ENCODE measurements around the gene NOTCH4.

The NOTCH4 gene

DNA sequence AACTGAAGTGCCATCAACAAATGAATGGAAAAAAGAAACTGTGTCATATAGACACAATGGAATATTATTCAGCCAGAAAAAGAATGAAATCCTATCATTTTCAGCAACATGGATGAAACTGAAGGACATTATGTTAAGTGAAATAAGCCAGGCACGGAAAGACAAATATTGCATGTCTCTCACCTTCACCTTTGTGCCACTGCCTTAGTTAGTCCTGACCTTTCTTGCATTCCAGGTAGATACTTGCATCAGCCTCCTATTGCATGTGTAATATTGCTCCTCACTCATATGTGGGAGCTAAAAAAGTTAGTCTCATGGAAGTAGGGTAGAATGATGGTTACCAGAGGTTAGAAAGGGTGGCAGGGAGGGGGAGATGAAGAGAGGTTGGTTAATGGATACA lies 14.9 kb downstream of the NOTCH4 start:
- Histone ChIP-seq H3K9me3 (ENCODE audit: insufficient read depth, low read length) (no peaks in the 10 kb centered on the region), H3K4me3 (ENCODE audit: insufficient read length, low read depth) (no peak overlapping the region), H3K36me3 (ENCODE audit: insufficient read depth, insufficient read length, low read length) (no peaks in the 10 kb centered on the region), H3K4me1 (ENCODE audit: insufficient read depth, insufficient read length) (peaks cover 4% of the 10 kb centered on the region), H3K27me3 (ENCODE audit: insufficient read depth, insufficient read length) (no peaks in the 10 kb centered on the region), H3K9ac (ENCODE audit: insufficient read length, low read depth) (no peak overlapping the region)
- DNase-seq (ENCODE audit: low read depth, low spot score): no peak
- TF ChIP-seq SUZ12 (IDR thresholded peaks at IDR 0.05; ENCODE audit: extremely low read depth, insufficient read depth, insufficient read length) (no peak), YY1 (IDR thresholded peaks at IDR 0.05; ENCODE audit: insufficient read depth, insufficient read length) (no peak), ZNF274 (IDR thresholded peaks at IDR 0.05; ENCODE audit: low read depth, low read length) (no peak)

DNA sequence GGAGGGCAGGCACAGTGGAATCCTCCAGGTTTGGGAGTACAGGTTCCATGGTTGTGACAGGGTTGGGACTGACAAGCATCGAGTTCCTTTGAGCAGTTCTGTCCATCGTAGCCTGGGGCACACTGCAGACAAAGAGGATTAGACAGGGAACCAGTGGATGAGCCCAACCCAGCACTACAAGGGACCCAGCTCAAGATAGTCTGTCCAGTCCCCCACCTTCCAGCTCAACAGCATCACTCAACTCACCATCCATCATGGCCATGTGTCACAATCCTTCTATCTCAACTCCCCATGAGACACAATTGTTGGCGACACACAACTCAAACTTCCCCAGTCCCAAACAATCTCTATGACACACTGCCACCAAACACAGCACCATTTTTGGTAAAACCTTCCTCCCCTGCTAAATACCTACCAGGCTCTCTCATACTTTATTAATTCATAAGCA lies 19.6 kb downstream of the NOTCH4 start:
- H3K4me1 ChIP-seq (ENCODE audit: insufficient read depth, insufficient read length): peaks cover 6% of the 10 kb centered on the region
- no peaks in the 10 kb centered on the region for H3K27me3 ChIP-seq (ENCODE audit: insufficient read depth, insufficient read length)
- H3K4me3 ChIP-seq (ENCODE audit: insufficient read length, low read depth): no peak overlapping the region
- H3K9ac ChIP-seq (ENCODE audit: insufficient read length, low read depth): no peak overlapping the region
- no peaks in the 10 kb centered on the region for H3K9me3 ChIP-seq (ENCODE audit: insufficient read depth, low read length)
- no peak for DNase-seq (ENCODE audit: low read depth, low spot score)
- no peaks in the 10 kb centered on the region for H3K36me3 ChIP-seq (ENCODE audit: insufficient read depth, insufficient read length, low read length)
- no peak for TF ChIP-seq SUZ12 (IDR thresholded peaks at IDR 0.05; ENCODE audit: extremely low read depth, insufficient read depth, insufficient read length)
- no peak for TF ChIP-seq ZNF274 (IDR thresholded peaks at IDR 0.05; ENCODE audit: low read depth, low read length)
- TF ChIP-seq YY1 (IDR thresholded peaks at IDR 0.05; ENCODE audit: insufficient read depth, insufficient read length): no peak

DNA sequence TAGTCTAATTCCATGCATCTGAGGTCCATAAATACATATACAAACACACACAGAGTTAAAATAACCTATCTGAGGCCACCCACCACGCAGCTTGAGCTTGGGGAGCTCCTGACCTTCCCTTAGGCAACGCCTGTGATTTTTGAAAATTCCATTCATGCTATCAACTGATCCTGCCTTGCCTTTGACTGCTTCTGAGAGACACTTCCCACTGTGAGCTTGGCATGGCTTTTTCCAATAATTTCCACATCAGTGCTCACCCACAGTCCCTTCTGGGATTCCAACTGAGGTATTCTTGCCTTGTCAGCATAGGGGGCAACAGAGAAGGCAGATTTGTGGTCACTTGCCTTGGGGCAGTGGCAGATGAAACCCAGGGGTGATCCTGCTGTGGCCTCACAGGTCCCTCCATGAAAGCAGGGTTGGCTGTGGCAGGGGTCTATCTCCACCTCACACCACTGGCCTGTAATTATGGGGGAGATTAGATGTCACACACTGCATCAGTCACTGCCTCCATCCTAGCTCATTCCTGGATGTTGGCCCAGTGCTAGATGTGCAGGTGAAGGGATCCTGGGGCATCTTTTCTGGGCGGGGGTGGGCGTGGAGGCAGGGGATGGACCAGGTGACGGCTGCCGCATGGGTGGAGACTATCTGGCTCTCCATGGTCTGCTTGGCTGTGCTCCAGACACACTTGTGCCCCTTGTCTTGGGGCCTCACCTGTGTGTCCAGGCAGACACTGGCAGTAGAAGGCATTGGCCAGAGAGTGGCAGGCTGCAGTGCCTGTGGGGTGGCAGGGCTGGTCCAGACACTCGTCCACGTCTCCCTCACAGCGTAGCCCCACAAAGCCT lies 20.2 kb downstream of the NOTCH4 start:
- Histone ChIP-seq H3K4me3 (ENCODE audit: insufficient read length, low read depth) (no peak overlapping the region), H3K4me1 (ENCODE audit: insufficient read depth, insufficient read length) (peaks cover 6% of the 10 kb centered on the region), H3K27me3 (ENCODE audit: insufficient read depth, insufficient read length) (no peaks in the 10 kb centered on the region), H3K9ac (ENCODE audit: insufficient read length, low read depth) (no peak overlapping the region), H3K9me3 (ENCODE audit: insufficient read depth, low read length) (no peaks in the 10 kb centered on the region), H3K36me3 (ENCODE audit: insufficient read depth, insufficient read length, low read length) (no peaks in the 10 kb centered on the region)
- TF ChIP-seq ZNF274 (IDR thresholded peaks at IDR 0.05; ENCODE audit: low read depth, low read length): no peak
- TF ChIP-seq YY1 (IDR thresholded peaks at IDR 0.05; ENCODE audit: insufficient read depth, insufficient read length): no peak
- TF ChIP-seq SUZ12 (IDR thresholded peaks at IDR 0.05; ENCODE audit: extremely low read depth, insufficient read depth, insufficient read length): no peak
- DNase-seq (ENCODE audit: low read depth, low spot score): no peak

DNA sequence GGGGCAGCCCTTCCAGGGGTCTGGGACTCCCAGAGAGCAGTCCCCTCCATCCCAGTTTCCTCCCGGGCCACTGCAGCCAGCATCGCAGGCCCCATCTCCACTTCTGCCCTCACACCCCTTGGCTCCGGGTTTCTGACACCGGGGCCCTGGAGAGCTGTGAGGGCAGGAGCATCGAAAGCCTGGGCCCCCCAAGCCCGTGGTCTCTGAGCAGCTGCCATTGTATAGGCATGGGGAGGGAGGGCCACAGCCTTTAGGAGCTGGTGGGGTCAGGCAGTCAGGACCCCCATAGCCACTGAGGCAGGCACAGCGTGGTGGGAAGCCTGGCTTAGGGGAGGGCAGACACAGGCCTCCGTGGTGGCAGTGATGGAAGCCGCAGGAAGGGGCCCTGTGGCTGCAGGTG lies 21.7 kb downstream of the NOTCH4 start:
- no peak for DNase-seq (ENCODE audit: low read depth, low spot score)
- TF ChIP-seq SUZ12 (IDR thresholded peaks at IDR 0.05; ENCODE audit: extremely low read depth, insufficient read depth, insufficient read length) (no peak), ZNF274 (IDR thresholded peaks at IDR 0.05; ENCODE audit: low read depth, low read length) (no peak), YY1 (IDR thresholded peaks at IDR 0.05; ENCODE audit: insufficient read depth, insufficient read length) (no peak)

DNA sequence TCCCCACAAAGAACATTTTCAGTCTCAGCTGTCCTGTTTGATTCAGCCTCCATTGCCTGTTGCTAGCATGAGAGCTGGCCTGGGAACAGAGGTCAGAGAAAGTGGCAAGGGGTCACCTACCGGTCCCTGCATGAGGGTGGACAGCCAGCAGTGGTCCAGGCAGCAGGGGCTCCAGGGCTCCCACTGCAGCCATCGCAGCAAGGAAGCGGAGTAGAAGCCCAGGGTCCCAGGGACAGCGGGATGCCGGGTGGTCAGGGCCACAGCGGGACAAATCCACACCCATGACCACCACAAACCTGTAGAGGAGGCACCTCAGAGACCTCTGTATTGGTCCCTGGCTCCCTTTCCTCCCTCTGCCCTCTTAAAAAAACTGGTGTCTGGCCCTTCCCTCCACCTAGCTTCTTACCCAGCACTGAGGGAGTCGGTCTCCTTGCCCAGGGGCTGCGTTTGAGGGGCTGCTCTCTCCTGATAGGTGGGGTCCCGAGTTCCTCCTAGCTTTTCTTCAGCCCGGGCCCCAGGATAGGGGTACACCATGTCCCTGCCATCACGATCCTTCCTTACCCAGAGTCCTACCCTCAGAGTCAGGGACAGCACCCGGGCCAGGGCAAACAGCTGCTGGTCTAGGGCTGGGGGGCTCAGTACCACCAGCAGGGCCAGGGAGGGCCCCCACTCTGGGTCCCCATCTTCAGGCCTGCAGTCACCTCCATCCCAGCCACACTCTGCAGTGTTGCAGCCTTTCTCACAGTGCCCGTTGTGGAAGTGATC lies 23.0 kb downstream of the NOTCH4 start:
- Histone ChIP-seq H3K9me3 (ENCODE audit: insufficient read depth, low read length) (no peaks in the 10 kb centered on the region), H3K9ac (ENCODE audit: insufficient read length, low read depth) (no peak overlapping the region)
- TF ChIP-seq YY1 (IDR thresholded peaks at IDR 0.05; ENCODE audit: insufficient read depth, insufficient read length) (no peak), SUZ12 (IDR thresholded peaks at IDR 0.05; ENCODE audit: extremely low read depth, insufficient read depth, insufficient read length) (no peak), ZNF274 (IDR thresholded peaks at IDR 0.05; ENCODE audit: low read depth, low read length) (no peak)

More for the DNA sequence above, 21.7 kb downstream of the NOTCH4 start:
- Histone ChIP-seq H3K9me3 (ENCODE audit: insufficient read depth, low read length) (no peaks in the 10 kb centered on the region), H3K4me1 (ENCODE audit: insufficient read depth, insufficient read length) (peaks cover 10% of the 10 kb centered on the region), H3K9ac (ENCODE audit: insufficient read length, low read depth) (no peak overlapping the region), H3K36me3 (ENCODE audit: insufficient read depth, insufficient read length, low read length) (no peaks in the 10 kb centered on the region), H3K4me3 (ENCODE audit: insufficient read length, low read depth) (no peak overlapping the region), H3K27me3 (ENCODE audit: insufficient read depth, insufficient read length) (no peaks in the 10 kb centered on the region)

DNA sequence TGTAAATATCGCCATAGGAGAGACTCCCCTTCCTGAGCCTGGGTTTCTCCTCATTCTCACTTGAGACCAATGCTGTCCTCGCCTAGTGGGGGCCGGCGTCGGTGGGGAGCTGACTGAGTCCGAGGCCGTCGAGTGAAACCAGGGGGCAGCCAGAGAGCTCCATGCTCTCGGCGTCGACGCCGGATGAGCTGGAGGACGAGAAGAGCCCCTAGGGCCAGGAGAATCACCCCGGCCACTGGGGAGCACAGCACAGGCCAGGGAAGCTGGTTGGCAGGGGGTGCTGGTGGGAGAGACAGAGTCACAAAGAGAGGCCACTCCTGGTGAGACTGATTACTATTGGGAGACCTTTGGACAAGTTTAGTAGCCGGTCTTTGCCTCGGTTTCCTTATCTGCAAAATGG lies 25.0 kb downstream of the NOTCH4 start:
- Histone ChIP-seq H3K27me3 (ENCODE audit: insufficient read depth, insufficient read length) (no peaks in the 10 kb centered on the region), H3K36me3 (ENCODE audit: insufficient read depth, insufficient read length, low read length) (no peaks in the 10 kb centered on the region), H3K4me1 (ENCODE audit: insufficient read depth, insufficient read length) (peaks cover 12% of the 10 kb centered on the region), H3K9me3 (ENCODE audit: insufficient read depth, low read length) (no peaks in the 10 kb centered on the region), H3K9ac (ENCODE audit: insufficient read length, low read depth) (no peak overlapping the region), H3K4me3 (ENCODE audit: insufficient read length, low read depth) (no peak overlapping the region)
- DNase-seq (ENCODE audit: low read depth, low spot score): no peak
- TF ChIP-seq ZNF274 (IDR thresholded peaks at IDR 0.05; ENCODE audit: low read depth, low read length): no peak
- TF ChIP-seq SUZ12 (IDR thresholded peaks at IDR 0.05; ENCODE audit: extremely low read depth, insufficient read depth, insufficient read length): no peak
- no peak for TF ChIP-seq YY1 (IDR thresholded peaks at IDR 0.05; ENCODE audit: insufficient read depth, insufficient read length)

More for the DNA sequence above, 23.0 kb downstream of the NOTCH4 start:
- Histone ChIP-seq H3K27me3 (ENCODE audit: insufficient read depth, insufficient read length) (no peaks in the 10 kb centered on the region), H3K4me3 (ENCODE audit: insufficient read length, low read depth) (no peak overlapping the region), H3K4me1 (ENCODE audit: insufficient read depth, insufficient read length) (peaks cover 17% of the 10 kb centered on the region), H3K36me3 (ENCODE audit: insufficient read depth, insufficient read length, low read length) (no peaks in the 10 kb centered on the region)
- DNase-seq (ENCODE audit: low read depth, low spot score): no peak

DNA sequence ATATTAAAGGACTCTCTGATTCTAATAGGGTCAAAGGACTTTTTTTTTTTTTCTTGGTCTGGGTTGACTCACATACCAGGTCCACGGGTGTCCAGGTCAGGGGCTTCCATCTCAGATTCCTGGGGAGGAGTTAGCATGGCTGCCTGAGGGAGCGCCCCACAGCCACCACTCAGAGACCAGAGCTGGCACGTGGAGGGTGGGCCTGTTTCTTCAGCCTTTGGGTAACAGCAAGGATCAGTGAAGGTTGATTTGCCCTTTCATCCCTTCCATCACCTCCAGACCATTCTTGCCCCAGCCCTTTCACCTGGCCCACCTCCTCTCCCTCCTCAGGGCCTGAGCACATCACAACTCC lies 25.5 kb downstream of the NOTCH4 start:
- Histone ChIP-seq H3K4me3 (ENCODE audit: insufficient read length, low read depth) (no peak overlapping the region), H3K9me3 (ENCODE audit: insufficient read depth, low read length) (no peaks in the 10 kb centered on the region), H3K4me1 (ENCODE audit: insufficient read depth, insufficient read length) (peaks cover 11% of the 10 kb centered on the region), H3K36me3 (ENCODE audit: insufficient read depth, insufficient read length, low read length) (no peaks in the 10 kb centered on the region), H3K27me3 (ENCODE audit: insufficient read depth, insufficient read length) (no peaks in the 10 kb centered on the region), H3K9ac (ENCODE audit: insufficient read length, low read depth) (no peak overlapping the region)
- no peak for DNase-seq (ENCODE audit: low read depth, low spot score)
- TF ChIP-seq ZNF274 (IDR thresholded peaks at IDR 0.05; ENCODE audit: low read depth, low read length) (no peak), YY1 (IDR thresholded peaks at IDR 0.05; ENCODE audit: insufficient read depth, insufficient read length) (no peak), SUZ12 (IDR thresholded peaks at IDR 0.05; ENCODE audit: extremely low read depth, insufficient read depth, insufficient read length) (no peak)
